Measurements from ENCODE around the gene NKD2. TPM values are rescaled to one million over a fixed set of nuclear protein-coding genes. Genes with fewer than 3 reads are reported as not detected.

NKD2 gene
- total RNA-seq, 1 experiment from 2014 or later: 0.21 TPM

- BruUV-seq (replicated peaks): no TSS peak
- H3K27me3 Mint-ChIP-seq (ENCODE audit: insufficient read depth, unreplicated experiment): peaks cover 18% of the 10 kb centered on the region
- H3K9me3 Mint-ChIP-seq (ENCODE audit: unreplicated experiment): no peaks in the 10 kb centered on the region
- intact Hi-C loops (cut with micrococcal nuclease): no loop called here
- no peak for TF ChIP-seq CTCF (IDR thresholded peaks at IDR 0.05; ENCODE audit: unreplicated experiment)
- ChIA-PET POLR2A (no interaction called here), CTCF (interaction anchor here (0.6 kb wide), 1 partner anchor 21 kb away, joined by 5 read pairs; no protein-coding TSS in a partner anchor)
- H3K4me1 Mint-ChIP-seq (ENCODE audit: insufficient read depth, unreplicated experiment): peaks cover 16% of the 10 kb centered on the region
- no peaks in the 10 kb centered on the region for H3K36me3 Mint-ChIP-seq (ENCODE audit: insufficient read depth, unreplicated experiment)
- H3K4me3 Mint-ChIP-seq (ENCODE audit: unreplicated experiment): no peak overlapping the region
- no peak overlapping the region for H3K27ac Mint-ChIP-seq (ENCODE audit: low read depth, unreplicated experiment)
- no peak for DNase-seq (ENCODE audit: unreplicated experiment)
Observed at GRCh38 chr5:961002-961710, 47.4 kb upstream of the NKD2 start.

GRCh38 chr5:961711-962240, 46.8 kb upstream of the NKD2 start:
- Mint-ChIP-seq H3K4me3 (ENCODE audit: unreplicated experiment) (no peak overlapping the region), H3K27me3 (ENCODE audit: insufficient read depth, unreplicated experiment) (peaks cover 21% of the 10 kb centered on the region), H3K9me3 (ENCODE audit: unreplicated experiment) (no peaks in the 10 kb centered on the region), H3K4me1 (ENCODE audit: insufficient read depth, unreplicated experiment) (peaks cover 14% of the 10 kb centered on the region), H3K36me3 (ENCODE audit: insufficient read depth, unreplicated experiment) (no peaks in the 10 kb centered on the region), H3K27ac (ENCODE audit: low read depth, unreplicated experiment) (no peak overlapping the region)
- POLR2A ChIA-PET: no interaction called here
- intact Hi-C loops (cut with micrococcal nuclease): no loop called here
- no TSS peak for BruUV-seq (replicated peaks)
- no peak for TF ChIP-seq CTCF (IDR thresholded peaks at IDR 0.05; ENCODE audit: unreplicated experiment)
- CTCF ChIA-PET: interaction anchor here (0.6 kb wide), 1 partner anchor 22 kb away, joined by 5 read pairs; no protein-coding TSS in a partner anchor
- no peak for DNase-seq (ENCODE audit: unreplicated experiment)

- no peak overlapping the region for H3K4me3 Mint-ChIP-seq (ENCODE audit: unreplicated experiment)
- POLR2A ChIA-PET: no interaction called here
- H3K4me1 Mint-ChIP-seq (ENCODE audit: insufficient read depth, unreplicated experiment): peaks cover 10% of the 10 kb centered on the region
- H3K9me3 Mint-ChIP-seq (ENCODE audit: unreplicated experiment): no peaks in the 10 kb centered on the region
- peaks cover 27% of the 10 kb centered on the region for H3K27me3 Mint-ChIP-seq (ENCODE audit: insufficient read depth, unreplicated experiment)
- TF ChIP-seq CTCF (IDR thresholded peaks at IDR 0.05; ENCODE audit: unreplicated experiment): no peak
- no TSS peak for BruUV-seq (replicated peaks)
- no peak overlapping the region for H3K27ac Mint-ChIP-seq (ENCODE audit: low read depth, unreplicated experiment)
- H3K36me3 Mint-ChIP-seq (ENCODE audit: insufficient read depth, unreplicated experiment): no peaks in the 10 kb centered on the region
- CTCF ChIA-PET: no interaction called here
- intact Hi-C loops (cut with micrococcal nuclease): no loop called here
- DNase-seq (ENCODE audit: unreplicated experiment): no peak
Observed at GRCh38 chr5:962386-962785, 46.2 kb upstream of the NKD2 start.

GRCh38 chr5:962801-963200, 45.8 kb upstream of the NKD2 start:
- no peaks in the 10 kb centered on the region for H3K36me3 Mint-ChIP-seq (ENCODE audit: insufficient read depth, unreplicated experiment)
- peaks cover 32% of the 10 kb centered on the region for H3K27me3 Mint-ChIP-seq (ENCODE audit: insufficient read depth, unreplicated experiment)
- ChIA-PET CTCF (no interaction called here), POLR2A (no interaction called here)
- no TSS peak for BruUV-seq (replicated peaks)
- H3K4me3 Mint-ChIP-seq (ENCODE audit: unreplicated experiment): no peak overlapping the region
- TF ChIP-seq CTCF (IDR thresholded peaks at IDR 0.05; ENCODE audit: unreplicated experiment): no peak
- no peak for DNase-seq (ENCODE audit: unreplicated experiment)
- H3K9me3 Mint-ChIP-seq (ENCODE audit: unreplicated experiment): no peaks in the 10 kb centered on the region
- intact Hi-C loops (cut with micrococcal nuclease): no loop called here
- H3K27ac Mint-ChIP-seq (ENCODE audit: low read depth, unreplicated experiment): no peak overlapping the region
- peaks cover 10% of the 10 kb centered on the region for H3K4me1 Mint-ChIP-seq (ENCODE audit: insufficient read depth, unreplicated experiment)
